GM18511 (cell line): ENCODE results near the gene LHFPL3.
"Not testable (repeated sequence)": the region's sequence is repeated elsewhere in the genome, so short reads cannot be mapped to it uniquely, and the experiment has no call there.

Experiments used
- ATAC-seq: cut with Tn5 transposase; IDR thresholded peaks from one replicate; pipeline ENCODE4 v1.9.1; 2021; ENCODE audit warnings: mild to moderate bottlenecking, moderate library complexity; ENCODE audit not compliant: unreplicated experiment

LHFPL3 gene

DNA sequence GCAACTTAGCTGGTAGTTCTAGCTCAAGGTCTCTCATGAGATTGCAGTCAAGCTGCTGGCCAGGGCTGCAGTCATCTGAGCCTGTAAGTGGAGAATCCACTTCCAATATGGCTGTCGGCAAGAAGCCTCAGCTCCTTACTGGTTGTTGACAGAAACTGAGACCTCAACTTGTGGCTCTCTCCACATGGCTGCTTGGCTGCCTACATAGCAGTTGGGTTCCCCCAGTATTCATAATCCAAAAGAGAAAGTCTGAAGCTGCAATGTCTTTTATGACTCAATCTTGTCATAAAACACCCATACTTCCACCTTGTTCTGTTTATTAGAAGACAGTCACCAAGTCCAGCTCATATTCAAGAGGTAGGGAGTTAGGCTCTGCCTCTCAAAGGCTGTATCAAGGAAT is 350.7 kb downstream of the LHFPL3 start:
- no peak for ATAC-seq

DNA sequence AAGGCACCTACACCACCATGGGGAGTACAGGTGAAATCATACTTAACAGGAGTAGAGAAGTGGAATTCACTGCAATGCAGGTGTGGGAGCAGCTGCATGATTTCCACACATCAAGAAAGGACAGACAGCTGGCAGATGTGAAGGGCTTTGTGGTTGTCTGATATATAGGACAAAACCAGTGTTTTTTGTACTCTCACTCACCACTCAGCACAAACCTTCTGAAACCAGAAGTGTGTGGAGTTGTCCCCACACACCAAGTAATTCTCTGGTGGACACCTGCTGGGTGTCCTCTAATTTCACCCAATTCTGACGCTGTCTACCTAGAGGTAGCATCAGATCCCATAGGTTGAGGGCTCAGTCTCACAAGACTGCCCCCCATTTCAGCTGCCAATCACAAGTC is 357.9 kb downstream of the LHFPL3 start:
- ATAC-seq = no peak

DNA sequence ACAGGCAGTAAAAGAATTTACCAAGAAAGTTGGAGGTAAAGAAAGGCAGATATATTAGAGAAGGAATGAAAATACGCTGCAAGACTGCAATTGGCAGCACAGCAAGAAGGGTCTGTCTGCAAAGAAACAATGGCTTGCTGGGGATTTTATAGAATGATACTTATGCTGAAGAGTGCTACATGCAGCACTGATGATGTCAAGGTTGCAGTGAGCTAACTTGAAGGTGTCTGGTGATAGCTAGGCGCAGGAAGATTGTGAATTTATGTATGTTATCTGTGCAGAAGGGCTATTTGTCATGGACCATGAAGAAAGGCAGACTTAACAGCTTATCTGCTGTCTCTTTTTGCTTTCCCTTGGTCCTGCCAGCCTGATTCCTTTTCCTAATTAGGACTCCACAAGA is 366.3 kb downstream of the LHFPL3 start:
- ATAC-seq = no peak

DNA sequence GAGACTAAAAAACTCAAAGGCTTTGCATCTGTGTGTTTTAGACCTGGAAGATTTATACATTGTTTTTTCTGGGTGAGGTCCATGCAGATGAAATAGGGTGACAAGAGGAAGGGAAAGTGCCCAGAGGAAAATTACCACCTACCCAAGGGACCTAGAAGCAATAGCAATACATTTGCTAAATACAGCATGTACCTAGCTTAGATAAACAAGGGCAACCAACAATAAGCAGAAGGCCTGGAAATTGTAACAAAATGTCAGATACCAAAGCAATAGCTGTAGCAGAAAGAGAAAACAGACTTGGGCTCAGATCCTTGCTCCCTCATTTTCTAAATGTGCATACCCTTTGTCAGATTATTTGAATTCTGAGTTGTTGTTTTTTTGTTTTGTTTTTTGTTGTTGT is 367.2 kb downstream of the LHFPL3 start:
- ATAC-seq = no peak

DNA sequence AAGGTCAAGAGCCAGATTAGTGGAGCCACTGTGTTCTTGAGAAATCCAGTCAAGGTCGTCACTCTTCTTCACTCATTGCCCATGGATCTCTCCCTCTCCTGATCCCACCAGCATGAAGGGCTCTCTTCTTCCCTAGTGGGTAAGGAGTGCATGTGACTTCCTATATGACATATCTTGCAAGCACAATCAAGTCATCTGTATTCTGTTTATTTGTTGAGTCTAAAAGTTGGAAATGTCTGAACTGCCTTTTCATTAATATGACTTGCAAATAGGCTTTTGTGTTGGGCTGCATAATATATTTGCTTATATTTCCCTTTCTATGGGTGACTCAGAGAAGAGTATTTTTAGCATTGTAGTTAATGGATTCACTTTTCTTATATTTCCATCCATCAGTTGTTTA is 371.9 kb downstream of the LHFPL3 start:
- ATAC-seq = no peak

DNA sequence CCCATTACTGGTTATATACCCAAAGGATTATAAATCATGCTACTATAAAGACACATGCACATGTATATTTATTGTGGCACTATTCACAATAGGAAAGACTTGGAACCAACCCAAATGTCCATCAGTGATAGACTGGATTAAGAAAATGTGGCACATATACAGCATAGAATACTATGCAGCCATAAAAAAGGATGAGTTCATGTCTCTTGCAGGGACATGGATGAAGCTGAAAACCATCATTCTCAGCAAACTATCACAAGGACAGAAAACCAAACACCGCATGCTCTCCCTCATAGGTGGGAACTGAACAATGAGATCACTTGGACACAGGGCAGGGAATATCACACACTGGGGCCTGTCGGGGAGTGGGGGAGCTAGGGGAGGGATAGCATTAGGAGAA is 392.6 kb downstream of the LHFPL3 start:
- not testable (repeated sequence) for ATAC-seq

DNA sequence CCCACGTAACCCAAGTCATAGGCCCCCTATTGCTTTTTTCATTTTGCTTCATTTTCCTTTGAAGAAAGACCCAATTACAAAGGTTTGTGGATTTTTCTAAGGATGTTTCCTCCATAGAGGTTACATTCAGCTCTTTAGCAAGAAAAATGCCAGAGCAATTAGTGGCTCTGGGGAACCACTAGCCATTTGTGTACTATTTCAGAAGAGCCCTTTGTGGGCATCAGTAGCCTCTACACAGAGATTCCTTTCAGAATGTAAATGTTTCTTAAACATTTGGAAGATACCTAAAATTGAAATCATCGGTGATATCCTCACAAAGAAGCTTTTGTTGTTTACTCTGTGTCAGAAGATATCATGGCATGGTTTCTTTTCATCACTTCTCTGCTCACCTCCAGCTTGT is 394.6 kb downstream of the LHFPL3 start:
- ATAC-seq = no peak

DNA sequence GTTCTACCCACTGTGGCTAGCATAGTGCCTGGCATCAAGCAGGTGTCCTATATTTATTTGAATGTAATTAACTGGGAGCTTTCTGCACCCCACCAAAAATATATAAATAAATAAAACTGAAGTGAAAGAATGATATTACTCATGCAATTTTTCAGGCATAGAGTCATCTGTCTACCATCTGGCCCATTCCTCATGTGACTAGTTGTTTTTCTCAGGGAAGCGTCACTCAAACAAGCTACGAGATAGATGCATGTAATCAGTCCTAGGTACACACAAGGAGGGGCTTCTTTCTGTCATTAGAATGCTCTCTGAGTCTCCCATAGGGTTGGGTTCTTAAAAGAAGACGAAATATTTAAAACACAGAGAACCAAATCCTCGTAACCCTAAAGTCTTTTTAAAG is 430.1 kb downstream of the LHFPL3 start:
- no peak for ATAC-seq

DNA sequence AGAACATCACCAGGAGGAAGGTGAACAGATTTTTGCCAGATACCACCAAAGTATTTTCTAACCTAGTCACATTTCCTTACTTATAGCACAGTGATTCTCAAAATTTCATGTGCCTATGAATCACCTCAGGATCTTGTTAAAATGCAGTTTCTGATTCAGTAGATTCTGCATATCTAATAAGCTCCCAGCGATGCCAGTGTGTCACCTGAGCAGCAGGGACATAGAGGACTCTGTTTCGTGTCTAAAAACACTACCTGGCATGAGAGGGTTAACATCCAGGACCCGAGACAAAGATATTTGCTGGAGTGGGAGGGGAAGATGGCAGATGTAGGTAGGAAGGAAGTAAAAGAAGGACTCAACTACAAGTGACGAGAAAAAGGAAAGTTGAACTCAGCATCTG is 433.5 kb downstream of the LHFPL3 start:
- no peak for ATAC-seq

DNA sequence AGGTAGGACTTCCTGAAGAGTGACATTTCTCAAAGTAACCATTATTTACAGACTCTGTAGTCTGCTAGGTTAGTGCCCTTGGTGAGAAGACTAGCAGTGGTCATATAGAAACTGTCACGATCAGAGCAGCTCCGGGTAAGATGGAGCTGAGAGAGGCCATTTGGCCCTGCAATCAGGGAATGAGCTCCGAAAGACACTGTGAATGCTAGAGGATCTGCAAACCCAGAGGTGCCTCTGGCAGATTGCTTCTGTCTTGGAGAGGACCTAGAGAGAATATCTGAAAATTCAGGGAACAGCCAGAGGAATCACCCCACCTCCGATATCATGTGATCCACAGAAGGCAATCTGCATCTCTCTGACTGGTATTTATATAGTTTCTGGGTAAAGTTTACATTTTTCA is 438.7 kb downstream of the LHFPL3 start:
- no peak for ATAC-seq

DNA sequence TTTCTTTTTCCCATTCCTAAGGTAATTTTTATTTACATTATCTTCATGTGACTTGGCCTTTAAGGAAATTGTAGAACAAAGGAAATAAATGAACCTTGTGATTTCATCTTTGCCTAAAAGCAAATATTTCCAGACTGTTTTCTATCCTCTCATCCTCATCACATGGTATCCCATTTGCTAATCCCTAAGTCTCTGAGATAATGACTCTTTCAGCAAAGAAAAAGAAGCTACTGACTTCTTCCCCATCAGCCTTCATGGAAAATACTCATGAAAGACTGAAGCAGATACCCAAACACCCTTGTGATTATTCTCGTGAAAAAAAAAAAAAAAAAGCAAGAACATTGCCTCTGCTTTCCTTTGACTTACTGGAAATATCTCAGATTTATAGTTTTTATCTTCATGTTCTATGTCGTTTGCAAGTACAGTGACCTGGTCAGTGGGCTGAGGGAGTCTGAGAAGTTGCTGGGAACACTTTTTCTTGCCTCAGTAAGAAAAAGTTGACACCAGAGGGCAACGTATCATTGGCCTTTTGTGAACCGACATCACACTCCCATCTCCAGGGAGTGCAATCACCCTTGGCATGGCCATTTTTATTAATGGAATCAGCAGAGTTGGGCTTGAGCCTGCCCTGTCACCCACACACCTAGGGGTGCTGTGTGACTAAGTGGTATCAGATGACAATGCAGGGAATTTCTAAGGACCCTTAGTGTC is 439.6 kb downstream of the LHFPL3 start:
- no peak for ATAC-seq

DNA sequence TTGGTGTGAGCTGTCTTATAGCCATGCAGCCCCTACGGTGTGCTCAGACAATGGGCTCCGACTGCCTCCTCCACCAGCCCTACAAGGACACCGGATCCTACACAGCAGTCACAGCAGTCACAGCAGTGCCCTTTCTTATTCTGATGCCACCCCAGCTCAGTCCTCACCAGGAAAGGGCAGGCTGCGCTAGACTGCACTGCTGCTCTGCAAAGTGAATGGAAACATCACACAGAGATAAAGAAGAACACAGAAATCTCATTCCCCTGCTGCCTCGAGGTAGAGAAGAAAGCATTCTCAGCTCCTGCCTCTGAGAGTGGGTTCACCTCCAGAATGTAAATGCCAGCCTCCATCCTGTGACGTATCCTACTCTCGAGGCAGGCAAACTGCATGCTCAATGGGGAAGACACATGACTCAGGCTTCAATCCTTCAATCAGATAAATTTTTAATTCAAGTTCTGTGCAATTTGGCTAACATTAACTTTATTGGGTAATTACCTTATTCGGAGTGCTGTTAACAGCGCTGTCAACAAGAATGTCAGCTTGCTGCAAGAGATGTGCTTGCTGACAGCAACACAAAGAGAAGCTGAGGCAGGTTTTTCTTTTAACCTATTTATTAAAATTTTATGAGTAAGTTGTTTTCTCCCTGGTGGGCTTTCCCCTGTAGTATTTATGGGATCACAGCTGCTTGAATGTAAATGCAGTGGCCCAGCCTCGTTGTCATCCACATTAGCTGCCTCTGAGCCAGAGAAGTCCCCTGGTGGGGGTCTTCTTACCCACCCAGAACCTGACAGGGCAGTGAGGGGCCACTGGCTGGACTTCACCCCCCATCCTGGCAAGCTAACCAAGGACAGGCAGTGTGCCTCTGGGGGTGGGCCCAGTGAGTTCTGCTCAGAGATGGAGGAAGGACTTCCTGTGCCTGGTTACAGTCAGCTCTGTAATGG is 444.3 kb downstream of the LHFPL3 start:
- no peak for ATAC-seq

DNA sequence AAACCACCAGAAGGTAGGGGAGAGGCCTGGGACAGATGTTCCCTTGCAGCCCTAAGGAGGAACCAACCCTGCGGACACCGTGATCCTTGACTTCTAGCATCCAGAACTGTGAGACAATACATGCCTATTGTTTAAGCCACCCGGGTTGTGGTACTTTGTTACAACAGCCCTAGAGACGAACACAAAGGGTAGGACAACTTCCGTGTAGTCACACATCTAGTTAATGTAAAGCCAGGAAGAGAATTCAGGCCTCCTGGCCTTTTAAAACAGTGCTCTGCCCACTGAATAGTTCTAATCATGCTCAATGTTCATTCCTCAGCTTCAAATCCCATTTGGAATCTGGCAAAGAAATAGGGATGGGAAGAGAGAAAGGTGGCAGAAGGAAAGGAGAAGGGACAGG is 445.4 kb downstream of the LHFPL3 start:
- ATAC-seq = no peak

DNA sequence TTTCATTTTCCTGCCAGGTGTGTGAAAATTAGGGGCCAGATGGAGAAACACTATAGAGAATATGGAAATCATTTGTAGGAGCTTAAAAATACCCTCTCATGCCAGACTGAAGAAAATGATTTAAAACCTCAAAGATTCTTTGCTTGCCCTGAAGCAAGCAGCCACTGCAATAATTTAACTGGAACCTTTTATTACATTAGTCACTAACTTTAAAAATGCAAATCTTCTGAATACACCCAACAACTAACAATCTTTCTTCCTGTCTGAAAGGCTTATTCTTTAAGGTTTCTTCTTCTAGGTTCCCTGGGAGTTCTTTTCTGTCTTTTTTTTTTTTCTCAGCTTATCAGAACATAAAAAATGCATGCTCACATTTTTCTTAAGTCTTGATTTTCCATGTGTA is 447.1 kb downstream of the LHFPL3 start:
- no peak for ATAC-seq

DNA sequence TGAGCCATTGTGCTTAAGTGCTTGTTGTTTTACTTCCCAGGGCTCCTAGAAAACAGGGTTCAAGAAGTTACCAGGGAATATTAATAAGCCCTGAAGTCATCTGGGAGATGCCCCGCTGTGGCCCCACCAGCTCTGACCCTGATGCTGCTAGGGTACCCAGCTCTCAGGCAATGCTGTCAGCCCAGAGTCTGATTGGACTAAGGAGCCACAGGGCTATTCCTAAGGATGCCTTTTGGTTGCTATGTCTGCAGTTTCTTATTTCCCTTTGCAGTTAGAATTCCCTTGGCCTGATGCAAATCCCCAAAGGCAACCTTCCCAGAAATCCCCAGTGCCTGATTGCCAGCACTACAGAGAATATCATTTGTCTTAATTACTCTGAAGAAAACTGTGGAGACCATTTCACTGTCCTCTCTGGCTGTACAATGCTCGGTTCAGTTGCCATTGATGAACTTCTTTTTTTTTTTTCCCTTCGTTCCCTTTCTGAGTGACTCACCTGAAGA is 448.9 kb downstream of the LHFPL3 start:
- ATAC-seq = no peak

DNA sequence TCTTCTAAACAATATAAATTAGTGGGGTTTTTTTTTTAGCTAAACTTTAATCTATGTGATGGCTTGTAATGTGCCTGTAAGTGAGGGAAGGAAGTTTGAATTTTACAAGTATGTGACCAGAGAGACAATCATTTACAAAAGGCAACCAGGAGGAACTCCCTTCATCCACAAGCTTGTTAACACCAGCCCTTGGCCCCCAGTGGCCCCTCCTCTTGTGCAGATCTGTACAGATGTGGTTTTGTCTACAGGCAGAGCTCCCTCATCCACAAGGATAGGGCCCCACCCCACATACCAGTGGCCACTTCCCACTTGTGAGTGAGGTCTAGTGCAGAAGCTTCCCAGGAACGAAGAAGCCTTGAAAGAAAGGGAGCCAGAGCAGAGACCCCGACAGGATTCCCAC is 451.5 kb downstream of the LHFPL3 start:
- no peak for ATAC-seq

DNA sequence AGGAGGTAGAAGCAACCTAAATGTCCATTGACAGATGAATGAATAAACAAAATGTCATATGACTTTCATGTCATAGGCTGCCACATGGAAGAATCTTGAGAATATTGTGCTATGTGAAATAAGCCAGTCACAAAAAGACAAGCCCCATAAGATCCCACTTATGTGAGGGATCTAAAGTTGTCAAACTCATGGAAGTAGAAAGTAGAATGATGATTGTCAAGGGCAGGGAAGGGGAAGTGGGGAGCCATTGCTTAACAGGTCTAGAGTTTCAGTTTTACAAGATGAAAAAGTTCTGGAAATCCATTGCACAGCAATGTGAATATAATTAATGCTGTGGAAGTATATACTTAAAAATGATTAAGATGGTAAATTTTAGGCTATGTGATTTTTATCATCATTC is 456.3 kb downstream of the LHFPL3 start:
- no peak for ATAC-seq

DNA sequence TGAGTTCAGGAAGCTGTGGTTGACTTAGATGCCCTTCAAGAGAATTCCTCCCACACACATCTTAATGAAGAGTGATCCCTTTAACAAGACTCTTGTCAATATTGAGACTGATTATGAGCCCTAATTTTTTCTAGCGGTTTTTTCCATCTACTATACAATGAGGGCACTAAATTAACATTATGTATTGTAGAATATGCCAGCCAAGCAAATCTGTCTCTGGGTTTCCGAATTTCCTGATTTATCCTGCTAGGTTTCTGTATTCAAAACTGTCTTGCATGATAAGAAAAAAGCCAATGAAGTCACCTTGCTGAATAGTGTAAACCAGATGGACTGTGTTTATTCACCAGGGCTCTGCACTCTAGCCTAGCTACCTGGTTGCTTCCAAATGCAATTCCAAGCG is 461.4 kb downstream of the LHFPL3 start:
- no peak for ATAC-seq

DNA sequence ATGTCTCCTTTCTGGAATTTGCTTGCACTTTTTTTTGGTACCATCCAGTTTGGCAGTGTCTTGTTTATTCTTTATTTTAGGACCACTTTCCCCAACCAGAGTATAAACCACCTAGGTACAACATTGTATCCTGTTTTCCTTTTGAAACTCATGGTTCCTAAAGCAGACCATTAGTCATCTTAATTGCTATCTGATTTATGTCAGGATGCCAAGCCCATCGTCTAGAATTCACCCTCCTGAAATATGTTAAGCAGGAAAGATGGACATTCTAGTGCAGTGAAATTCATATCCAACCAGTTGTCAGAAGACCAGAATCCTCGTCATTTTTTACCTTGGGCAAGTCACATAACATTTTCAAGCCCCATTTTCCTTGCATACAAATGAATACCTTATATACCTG is 462.0 kb downstream of the LHFPL3 start:
- ATAC-seq = no peak

DNA sequence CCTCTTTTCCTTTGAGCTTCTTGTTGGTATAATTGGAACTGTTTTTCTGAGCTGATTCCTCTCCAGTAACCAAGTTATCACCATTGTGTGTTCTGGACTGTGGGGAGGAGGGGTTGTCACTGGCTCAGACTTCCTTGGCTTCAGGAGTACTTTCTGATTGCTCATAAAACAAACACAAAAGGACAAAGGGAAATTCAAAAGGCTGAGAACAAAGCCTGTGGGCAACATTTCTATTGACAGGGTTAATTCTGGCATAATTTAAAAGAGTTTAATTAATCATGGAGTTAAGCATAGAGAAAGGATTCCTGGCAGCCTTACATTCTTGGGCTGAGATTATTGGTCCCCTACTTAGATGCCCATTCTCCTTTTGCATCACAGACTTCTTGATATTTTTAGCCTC is 462.7 kb downstream of the LHFPL3 start:
- no peak for ATAC-seq

DNA sequence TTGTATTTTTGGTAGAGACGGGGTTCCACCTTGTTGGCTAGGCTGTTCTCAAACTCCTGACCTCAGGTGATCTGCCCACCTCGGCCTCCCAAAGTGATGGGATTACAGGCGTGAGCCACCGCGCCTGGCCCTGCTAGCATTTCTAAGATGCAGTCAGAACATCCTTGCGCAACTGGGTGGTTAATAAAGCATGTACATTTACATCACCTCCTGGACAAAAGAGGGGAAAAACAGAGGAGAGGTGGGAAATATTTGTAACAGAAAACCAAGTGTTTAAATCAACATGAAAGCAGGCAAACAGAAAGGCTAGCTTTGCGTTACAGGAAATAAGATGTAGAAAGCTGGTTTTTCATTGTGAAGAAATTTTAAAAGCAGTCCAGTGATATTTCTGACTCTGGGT is 464.7 kb downstream of the LHFPL3 start:
- no peak for ATAC-seq

DNA sequence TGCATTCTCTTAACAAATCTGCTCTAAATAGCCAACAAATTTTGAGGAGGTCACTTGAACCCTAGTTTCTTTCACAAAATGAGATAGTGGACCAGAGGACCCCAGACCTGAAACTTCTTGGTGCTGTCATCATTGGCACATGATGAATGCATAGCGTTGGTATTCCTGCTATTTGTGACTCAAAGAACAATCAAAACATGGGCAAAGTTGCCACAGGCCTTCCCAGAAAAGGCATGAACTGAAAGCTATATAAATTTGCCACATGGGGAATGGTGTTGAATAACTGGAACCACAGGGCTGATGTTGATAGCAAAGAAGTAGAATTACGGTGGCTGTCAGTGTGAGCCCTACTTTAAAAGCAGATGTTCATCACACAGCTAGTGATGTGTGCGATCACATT is 465.8 kb downstream of the LHFPL3 start:
- ATAC-seq = no peak
